ENCODE measurements around the gene BAMBI. TPM values are rescaled to one million over a fixed set of nuclear protein-coding genes. Genes with fewer than 3 reads are reported as not detected.
A peak's percentile ranks its signal among the peaks of the same experiment; 100 is the strongest.

BAMBI gene
- polyA plus RNA-seq, 2 of the 4 experiments (the other 2 are of a cell fraction): 25.6 to 40.5 TPM

DNA sequence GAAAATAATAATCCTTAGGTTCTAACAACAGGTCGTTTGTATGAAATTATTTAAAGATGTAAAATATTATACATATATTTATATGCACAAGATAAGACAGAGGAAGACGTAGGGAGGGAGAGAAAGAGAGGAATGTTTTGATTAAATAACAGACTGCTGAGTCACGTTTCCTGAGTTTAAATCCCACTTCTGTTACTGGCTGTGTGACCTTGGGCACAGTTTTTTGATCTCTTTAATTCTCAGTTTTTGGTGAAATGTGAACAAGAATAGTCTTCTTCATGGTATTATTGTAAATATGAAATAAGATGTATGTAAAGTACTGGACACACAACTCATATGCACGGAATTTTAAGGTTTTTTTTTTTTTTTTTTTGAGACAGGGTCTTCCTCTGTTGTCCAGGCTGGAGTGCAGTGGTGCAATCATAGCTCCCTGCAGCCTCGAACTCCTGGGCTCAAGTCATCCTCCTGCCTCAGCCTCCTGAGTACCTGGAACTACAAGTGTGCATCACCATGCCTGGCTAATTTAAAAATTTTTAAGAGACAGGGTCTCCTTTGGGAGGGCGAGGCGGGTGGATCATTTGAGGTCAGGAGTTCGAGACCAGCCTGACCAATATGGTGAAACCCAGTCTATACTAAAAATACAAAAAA lies 42.6 kb downstream of the BAMBI start:
- Histone ChIP-seq H3K4me2 (peak overlapping the region; percentile 24), H3K4me3 (no peak overlapping the region), H3K27ac (peak overlapping the region; percentile 58 to 86), H3K4me1 (peaks cover 31% of the 10 kb centered on the region), H3K9me3 (no peaks in the 10 kb centered on the region)
- ChIA-PET POLR2A (no interaction called here), CTCF (interaction anchor here (0.7 to 1.3 kb wide), 2 partner anchors 37 to 271 kb away, joined by 3 to 4 read pairs; no protein-coding TSS in a partner anchor)
- 43% methylated on average over 8 of the region's 8 CpGs for WGBS (ENCODE audit: missing lambda C conversion rate)
- peak in 1 of 2 experiments; percentile 51 for DNase-seq (ENCODE audit: low read depth in 1 of 2, low spot score in 1 of 2)
- no peak for FAIRE-seq
- ATAC-seq: 0 out of 6 replicates have a peak, but pooled peaks of 1 of the 2 experiments have one; percentile 32
- no peak for TF ChIP-seq CBX8 (IDR thresholded peaks at IDR 0.05)
- TF ChIP-seq GATA3 (IDR thresholded peaks at IDR 0.05; ENCODE audit: borderline replicate concordance): no peak
- TF ChIP-seq MAFK (IDR thresholded peaks at IDR 0.05; ENCODE audit: partially characterized antibody): peak; percentile 91
- no peak for TF ChIP-seq ESRRA (IDR thresholded peaks at IDR 0.05; ENCODE audit: borderline replicate concordance, low read length)
- TF ChIP-seq, protein P1, sequence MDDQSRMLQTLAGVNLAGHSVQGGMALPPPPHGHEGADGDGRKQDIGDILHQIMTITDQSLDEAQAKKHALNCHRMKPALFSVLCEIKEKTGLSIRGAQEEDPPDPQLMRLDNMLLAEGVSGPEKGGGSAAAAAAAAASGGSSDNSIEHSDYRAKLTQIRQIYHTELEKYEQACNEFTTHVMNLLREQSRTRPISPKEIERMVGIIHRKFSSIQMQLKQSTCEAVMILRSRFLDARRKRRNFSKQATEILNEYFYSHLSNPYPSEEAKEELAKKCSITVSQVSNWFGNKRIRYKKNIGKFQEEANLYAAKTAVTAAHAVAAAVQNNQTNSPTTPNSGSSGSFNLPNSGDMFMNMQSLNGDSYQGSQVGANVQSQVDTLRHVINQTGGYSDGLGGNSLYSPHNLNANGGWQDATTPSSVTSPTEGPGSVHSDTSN (IDR thresholded peaks at IDR 0.05): no peak
- no peak for TF ChIP-seq EHF (CRISPR knock-in tag; IDR thresholded peaks at IDR 0.05)
- TF ChIP-seq EP300 (IDR thresholded peaks at IDR 0.05): no peak
- TF ChIP-seq NR3C1 (IDR thresholded peaks at IDR 0.05): no peak
- no peak for TF ChIP-seq HOXB13 (CRISPR knock-in tag; IDR thresholded peaks at IDR 0.05; ENCODE audit: low read depth)
- no peak for TF ChIP-seq ZNF302 (CRISPR knock-in tag; IDR thresholded peaks at IDR 0.05)
- TF ChIP-seq JUNB (IDR thresholded peaks at IDR 0.05): peak; percentile 23; the same call in 1 of the 2 replicates
- TF ChIP-seq, protein P2, sequence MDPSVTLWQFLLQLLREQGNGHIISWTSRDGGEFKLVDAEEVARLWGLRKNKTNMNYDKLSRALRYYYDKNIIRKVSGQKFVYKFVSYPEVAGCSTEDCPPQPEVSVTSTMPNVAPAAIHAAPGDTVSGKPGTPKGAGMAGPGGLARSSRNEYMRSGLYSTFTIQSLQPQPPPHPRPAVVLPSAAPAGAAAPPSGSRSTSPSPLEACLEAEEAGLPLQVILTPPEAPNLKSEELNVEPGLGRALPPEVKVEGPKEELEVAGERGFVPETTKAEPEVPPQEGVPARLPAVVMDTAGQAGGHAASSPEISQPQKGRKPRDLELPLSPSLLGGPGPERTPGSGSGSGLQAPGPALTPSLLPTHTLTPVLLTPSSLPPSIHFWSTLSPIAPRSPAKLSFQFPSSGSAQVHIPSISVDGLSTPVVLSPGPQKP (IDR thresholded peaks at IDR 0.05; ENCODE audit: low read depth, low read length): no peak
- no peak for TF ChIP-seq HOXB5 (CRISPR knock-in tag; IDR thresholded peaks at IDR 0.05)
- TF ChIP-seq KDM5A (IDR thresholded peaks at IDR 0.05): no peak
- TF ChIP-seq, protein P3, sequence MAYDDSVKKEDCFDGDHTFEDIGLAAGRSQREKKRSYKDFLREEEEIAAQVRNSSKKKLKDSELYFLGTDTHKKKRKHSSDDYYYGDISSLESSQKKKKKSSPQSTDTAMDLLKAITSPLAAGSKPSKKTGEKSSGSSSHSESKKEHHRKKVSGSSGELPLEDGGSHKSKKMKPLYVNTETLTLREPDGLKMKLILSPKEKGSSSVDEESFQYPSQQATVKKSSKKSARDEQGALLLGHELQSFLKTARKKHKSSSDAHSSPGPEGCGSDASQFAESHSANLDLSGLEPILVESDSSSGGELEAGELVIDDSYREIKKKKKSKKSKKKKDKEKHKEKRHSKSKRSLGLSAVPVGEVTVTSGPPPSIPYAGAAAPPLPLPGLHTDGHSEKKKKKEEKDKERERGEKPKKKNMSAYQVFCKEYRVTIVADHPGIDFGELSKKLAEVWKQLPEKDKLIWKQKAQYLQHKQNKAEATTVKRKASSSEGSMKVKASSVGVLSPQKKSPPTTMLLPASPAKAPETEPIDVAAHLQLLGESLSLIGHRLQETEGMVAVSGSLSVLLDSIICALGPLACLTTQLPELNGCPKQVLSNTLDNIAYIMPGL (CRISPR knock-in tag; IDR thresholded peaks at IDR 0.05; ENCODE audit: borderline replicate concordance): no peak
- peak; percentile 70 for TF ChIP-seq NFE2L2 (conservative IDR thresholded peaks at IDR 0.05; ENCODE audit: low read length)
- no peak for TF ChIP-seq HEYL (CRISPR knock-in tag; IDR thresholded peaks at IDR 0.05)
- TF ChIP-seq FOSL2 (IDR thresholded peaks at IDR 0.05): 0 out of 2 replicates have a peak, but pooled peaks have one; percentile 18
- TF ChIP-seq FOSL2 (CRISPR knock-in tag; IDR thresholded peaks at IDR 0.05): peak; percentile 60
- TF ChIP-seq SREBF2 (IDR thresholded peaks at IDR 0.05): no peak
- TF ChIP-seq RCOR1 (IDR thresholded peaks at IDR 0.05; ENCODE audit: low read depth, low read length): no peak
- TF ChIP-seq POLR2AphosphoS2 (conservative IDR thresholded peaks at IDR 0.05; ENCODE audit: low read length): no peak
- TF ChIP-seq MAZ (IDR thresholded peaks at IDR 0.05; ENCODE audit: borderline replicate concordance, low read depth, low read length): no peak
- no peak for TF ChIP-seq MYC (IDR thresholded peaks at IDR 0.05; ENCODE audit: borderline replicate concordance, low read length)
- TF ChIP-seq PHF8 (IDR thresholded peaks at IDR 0.05; ENCODE audit: borderline replicate concordance, low read depth): no peak
- TF ChIP-seq, protein P4, sequence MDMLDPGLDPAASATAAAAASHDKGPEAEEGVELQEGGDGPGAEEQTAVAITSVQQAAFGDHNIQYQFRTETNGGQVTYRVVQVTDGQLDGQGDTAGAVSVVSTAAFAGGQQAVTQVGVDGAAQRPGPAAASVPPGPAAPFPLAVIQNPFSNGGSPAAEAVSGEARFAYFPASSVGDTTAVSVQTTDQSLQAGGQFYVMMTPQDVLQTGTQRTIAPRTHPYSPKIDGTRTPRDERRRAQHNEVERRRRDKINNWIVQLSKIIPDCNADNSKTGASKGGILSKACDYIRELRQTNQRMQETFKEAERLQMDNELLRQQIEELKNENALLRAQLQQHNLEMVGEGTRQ (IDR thresholded peaks at IDR 0.05): no peak

Data from A549 (cell line).